NCI-H2107 treated with DMSO at 0.1 percent for 48 hours (cell line): ENCODE results near the gene REM2.

Experiments used
- DNase-seq: peaks from one replicate; lab custom pipeline; 2025; ENCODE audit not compliant: unreplicated experiment; lab: John Stamatoyannopoulos, UW

REM2 gene, protein sequence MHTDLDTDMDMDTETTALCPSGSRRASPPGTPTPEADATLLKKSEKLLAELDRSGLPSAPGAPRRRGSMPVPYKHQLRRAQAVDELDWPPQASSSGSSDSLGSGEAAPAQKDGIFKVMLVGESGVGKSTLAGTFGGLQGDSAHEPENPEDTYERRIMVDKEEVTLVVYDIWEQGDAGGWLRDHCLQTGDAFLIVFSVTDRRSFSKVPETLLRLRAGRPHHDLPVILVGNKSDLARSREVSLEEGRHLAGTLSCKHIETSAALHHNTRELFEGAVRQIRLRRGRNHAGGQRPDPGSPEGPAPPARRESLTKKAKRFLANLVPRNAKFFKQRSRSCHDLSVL

DNA sequence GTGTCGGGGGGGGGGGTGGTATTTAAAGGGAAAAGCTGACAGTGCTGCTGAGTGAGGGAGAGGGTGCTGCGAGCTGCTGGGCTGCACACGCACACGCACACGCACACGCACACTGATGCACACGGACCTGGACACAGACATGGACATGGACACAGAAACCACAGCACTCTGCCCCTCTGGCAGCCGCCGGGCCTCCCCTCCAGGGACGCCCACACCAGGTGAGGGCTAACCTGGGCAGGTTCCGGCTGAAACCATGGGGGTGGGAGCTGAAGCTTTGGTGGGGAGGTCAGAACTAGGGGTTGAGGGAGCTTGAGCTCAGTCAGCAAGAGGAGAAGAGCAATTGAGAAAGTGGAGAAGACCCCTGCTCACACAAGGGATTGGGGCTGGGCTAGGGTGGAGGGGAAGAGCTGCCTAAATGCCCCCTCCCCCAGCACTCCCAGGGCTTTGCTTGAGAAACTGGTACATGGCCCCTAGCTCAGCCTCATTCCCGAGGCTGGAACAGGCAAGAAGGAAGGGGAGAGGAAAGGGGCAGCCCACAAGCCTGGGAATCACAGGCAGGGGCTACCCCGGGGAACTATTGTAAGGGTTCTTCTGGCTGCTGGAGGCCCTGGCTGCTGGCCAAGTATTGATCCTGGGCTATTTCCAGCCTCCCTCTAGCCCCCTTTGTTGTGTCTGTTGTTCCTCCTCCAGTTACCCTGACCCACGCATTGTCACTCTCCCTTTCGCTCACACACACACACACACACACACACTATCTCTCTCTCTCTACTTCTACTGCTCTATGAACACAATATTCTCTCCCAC lies at the start of gene REM2:
TSS of gene REM2 (plus strand) at position 50 of the 804 bp plus-strand sequence. CDS start at position 116, 66 bp downstream.
- peak; percentile 76 for DNase-seq

DNA sequence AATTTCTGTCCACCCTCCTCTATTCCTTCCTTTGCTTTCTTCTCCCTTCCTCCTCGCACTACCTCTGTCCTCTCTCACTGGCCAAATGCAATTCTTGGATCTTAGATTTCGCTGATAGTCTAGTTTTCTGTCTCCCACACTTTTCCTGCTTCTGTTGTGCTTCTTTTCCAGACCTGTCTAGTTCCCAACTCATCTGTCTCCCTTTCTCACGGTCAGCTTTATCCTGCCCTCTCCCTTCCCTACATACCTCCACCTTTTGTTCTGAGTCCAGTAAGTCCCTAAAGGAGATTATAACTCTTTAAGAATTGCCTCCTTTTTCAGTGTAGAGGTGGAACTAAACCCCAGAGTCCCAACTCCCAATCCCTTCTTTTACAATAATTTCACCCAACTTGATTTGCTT lies 47.5 kb upstream of the REM2 start:
- DNase-seq: no peak

GRCh38 chr14:22836301-22837113 lies 46.5 kb upstream of the REM2 start, which contains the start of gene MMP14:
Gene MMP14 (plus strand): TSS chr14:22836585. CDS start chr14:22836818, 233 bp downstream.
- no peak for DNase-seq

GRCh38 chr14:22837114-22837749 lies 45.8 kb upstream of the REM2 start:
- DNase-seq: no peak

- DNase-seq: no peak
Observed at GRCh38 chr14:22837750-22838538, 45.1 kb upstream of the REM2 start.

- no peak for DNase-seq
Observed at GRCh38 chr14:22838631-22839041, 44.4 kb upstream of the REM2 start.

DNA sequence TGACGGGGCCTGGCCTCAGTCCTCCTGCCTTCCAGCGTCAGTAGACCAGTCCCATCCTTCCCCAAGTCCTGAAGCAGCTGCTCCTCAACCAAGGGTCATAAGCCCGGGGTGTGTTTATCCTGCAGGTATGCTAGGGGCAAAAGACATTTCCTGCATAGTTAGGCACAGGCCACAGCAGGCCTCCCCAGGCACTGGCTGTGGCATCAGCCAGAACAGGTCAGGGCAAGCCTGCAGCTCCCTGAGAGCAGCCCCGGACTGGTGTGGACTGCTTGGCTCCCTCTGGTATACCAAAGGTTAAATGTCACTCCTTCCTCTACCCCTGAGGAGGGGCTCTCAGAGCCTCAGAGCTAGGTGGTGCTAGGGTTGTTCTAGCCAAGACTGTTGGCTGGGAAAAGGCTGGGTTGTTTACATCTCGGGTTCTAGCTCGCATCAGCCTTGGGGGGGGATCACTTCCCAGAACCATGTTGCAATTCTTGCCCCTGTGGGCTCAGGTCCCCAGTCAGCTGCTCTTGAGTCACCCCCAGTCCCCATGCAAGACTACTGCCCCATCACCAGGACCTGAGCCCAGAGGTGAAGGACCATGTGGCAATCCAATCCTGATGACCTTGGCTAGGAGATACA lies 43.8 kb upstream of the REM2 start:
- DNase-seq: no peak

DNA sequence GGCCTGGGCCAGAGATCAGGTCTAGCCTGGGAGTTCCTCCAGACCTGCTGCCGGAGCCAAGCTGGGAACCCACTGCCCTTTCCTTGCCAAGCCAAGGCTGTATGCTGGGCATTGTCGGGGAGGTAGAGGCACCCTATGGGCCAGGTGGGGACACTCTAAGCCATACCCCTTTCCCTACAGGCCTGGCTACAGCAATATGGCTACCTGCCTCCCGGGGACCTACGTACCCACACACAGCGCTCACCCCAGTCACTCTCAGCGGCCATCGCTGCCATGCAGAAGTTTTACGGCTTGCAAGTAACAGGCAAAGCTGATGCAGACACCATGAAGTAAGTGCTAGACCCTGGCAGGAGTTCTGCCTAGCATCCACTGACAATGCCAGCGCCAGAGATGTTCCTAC lies 41.7 kb upstream of the REM2 start:
- DNase-seq: no peak

- DNase-seq: no peak
Observed at GRCh38 chr14:22841769-22842168, 41.3 kb upstream of the REM2 start.

DNA sequence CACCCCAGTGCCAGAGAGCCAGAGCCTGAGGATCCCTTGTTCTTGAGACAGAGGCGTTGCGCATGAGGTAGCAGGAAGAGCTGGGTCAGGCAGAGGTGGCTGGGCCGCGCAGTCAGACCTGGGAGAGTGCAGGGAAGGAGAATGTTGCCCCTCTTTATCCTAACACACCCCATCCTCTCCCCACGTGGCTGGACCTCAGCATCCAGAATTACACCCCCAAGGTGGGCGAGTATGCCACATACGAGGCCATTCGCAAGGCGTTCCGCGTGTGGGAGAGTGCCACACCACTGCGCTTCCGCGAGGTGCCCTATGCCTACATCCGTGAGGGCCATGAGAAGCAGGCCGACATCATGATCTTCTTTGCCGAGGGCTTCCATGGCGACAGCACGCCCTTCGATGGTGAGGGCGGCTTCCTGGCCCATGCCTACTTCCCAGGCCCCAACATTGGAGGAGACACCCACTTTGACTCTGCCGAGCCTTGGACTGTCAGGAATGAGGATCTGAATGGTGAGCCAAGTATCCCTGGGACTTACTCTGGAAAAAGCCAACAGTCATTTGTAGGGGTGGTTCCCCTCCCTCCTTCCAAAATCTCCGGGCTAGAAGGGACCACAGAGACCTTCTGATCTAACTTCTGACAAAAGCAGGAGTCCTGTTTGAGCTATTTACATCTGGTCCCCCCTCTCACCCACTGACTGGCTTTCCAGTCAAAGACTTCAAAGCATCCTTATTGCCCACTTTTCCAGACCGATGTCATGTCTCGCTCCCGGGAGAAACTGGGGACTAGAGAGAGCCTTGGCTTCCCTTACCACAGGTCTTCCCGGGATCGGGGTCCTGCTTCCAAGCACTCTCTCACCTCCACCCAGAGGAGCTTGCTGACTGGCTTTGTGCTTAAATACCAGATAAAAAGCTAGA lies 40.6 kb upstream of the REM2 start:
- DNase-seq: no peak

GRCh38 chr14:22843123-22843925 lies 39.7 kb upstream of the REM2 start:
- no peak for DNase-seq

DNA sequence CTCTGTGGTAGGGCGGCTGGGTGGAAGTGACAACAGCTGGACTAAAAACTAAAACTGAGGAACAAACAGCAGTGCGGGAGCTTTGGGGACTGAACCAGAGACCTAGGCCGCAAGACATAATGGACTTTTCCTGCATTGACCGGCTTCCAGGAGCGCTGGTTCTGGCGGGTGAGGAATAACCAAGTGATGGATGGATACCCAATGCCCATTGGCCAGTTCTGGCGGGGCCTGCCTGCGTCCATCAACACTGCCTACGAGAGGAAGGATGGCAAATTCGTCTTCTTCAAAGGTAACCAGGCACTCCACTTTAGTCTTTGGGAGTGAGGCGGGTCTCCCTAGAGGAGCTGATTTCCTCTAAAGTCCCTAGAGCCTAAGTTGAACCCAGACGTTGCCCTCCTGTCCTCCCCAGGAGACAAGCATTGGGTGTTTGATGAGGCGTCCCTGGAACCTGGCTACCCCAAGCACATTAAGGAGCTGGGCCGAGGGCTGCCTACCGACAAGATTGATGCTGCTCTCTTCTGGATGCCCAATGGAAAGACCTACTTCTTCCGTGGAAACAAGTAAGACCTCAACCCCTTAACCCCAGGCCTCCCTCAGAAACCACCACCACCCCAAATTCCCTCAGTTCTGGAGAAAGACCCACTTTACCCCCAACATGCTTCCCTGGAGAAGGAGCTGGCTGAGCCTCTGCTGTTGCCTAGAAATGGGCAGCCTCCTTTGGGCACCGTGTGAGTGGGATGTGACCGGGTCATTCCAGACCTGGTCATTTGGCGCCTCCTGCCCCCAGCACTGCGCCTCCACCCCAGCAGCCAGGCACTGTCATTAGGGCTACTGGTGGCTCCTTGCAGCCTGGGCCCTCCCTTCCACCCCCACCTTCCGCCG lies 38.6 kb upstream of the REM2 start:
- no peak for DNase-seq

DNA sequence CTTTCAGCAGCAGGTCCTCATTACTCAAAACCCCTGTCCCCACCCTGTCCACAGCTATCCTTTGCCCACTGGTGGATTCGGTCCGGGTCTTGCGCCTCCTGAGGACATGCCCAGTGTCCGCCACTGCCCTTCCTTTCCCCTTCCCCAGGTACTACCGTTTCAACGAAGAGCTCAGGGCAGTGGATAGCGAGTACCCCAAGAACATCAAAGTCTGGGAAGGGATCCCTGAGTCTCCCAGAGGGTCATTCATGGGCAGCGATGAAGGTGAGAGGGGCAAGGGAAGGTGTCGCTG lies 38.0 kb upstream of the REM2 start:
- DNase-seq: no peak

- no peak for DNase-seq
Observed at GRCh38 chr14:22845821-22846625, 37.0 kb upstream of the REM2 start.

- no peak for DNase-seq
Observed at GRCh38 chr14:22846811-22847307, 36.2 kb upstream of the REM2 start.
